CD4-positive, alpha-beta T cell (primary cell): ENCODE results near the gene CADM2. TPM values are rescaled to one million over a fixed set of nuclear protein-coding genes. Genes with fewer than 3 reads are reported as not detected.

Experiments used
- ATAC-seq: fragments of 200-7000 bp; cut with Tn5 transposase; one replicate; pipeline ENCODE4 v1.10.0; 2022; ENCODE audit warnings: mild to moderate bottlenecking; ENCODE audit not compliant: poor library complexity
- CTCF ChIA-PET: fragments of 350-600 bp; sonication (Branson Sonifier 250); formaldehyde crosslinking; loops from one replicate; lab custom pipeline; 2021; ENCODE audit warnings: antibody characterized with exemption, inconsistent platforms; lab: Charles Lee
- POLR2A ChIA-PET: fragments of 350-600 bp; sonication (Branson Sonifier 250); formaldehyde crosslinking; loops from one replicate; lab custom pipeline; 2021; ENCODE audit warnings: antibody characterized with exemption, inconsistent platforms; lab: Charles Lee
- DNase-seq, 14 experiments: peaks; one replicate each; pipeline ENCODE4 v3.0.0-alpha.2; 2013 to 2020; ENCODE audit warnings: mixed read lengths in 2 of 14
- H3K27ac ChIP-seq, 2 donors: one replicate each; pipeline versions ENCODE4 v1.5.1 to v1.7.0; 2013; ENCODE audit warnings: low read length in 2 of 2, low read depth in 1 of 2, mild to moderate bottlenecking in 1 of 2
- H3K27me3 ChIP-seq, 2 experiments: 1 replicate in 1 of 2; 2 replicates in 1 of 2; pipeline versions ENCODE4 v1.6.1 to v1.7.0; 2013; ENCODE audit warnings: low read length in 2 of 2, control low read depth in 1 of 2, mild to moderate bottlenecking in 1 of 2, moderate library complexity in 1 of 2; ENCODE audit not compliant: insufficient read depth in 2 of 2, control insufficient read depth in 1 of 2
- H3K36me3 ChIP-seq: one replicate; pipeline ENCODE4 v1.6.1; 2013; ENCODE audit warnings: low read length, control low read depth; ENCODE audit not compliant: insufficient read depth
- H3K4me1 ChIP-seq: one replicate; pipeline ENCODE4 v1.6.1; 2013; ENCODE audit warnings: low read length, control low read depth; ENCODE audit not compliant: insufficient read depth
- H3K4me3 ChIP-seq: one replicate; pipeline ENCODE4 v1.5.1; 2013; ENCODE audit warnings: mild to moderate bottlenecking, low read length, moderate library complexity
- H3K9me3 ChIP-seq, 2 experiments: 1 replicate in 1 of 2; 2 replicates in 1 of 2; pipeline versions ENCODE4 v1.6.1 to v1.7.0; 2013; ENCODE audit warnings: low read length in 2 of 2, mild to moderate bottlenecking in 2 of 2, control low read depth in 1 of 2, moderate library complexity in 1 of 2; ENCODE audit not compliant: control insufficient read depth in 1 of 2, insufficient read depth in 1 of 2
- H3K27ac Mint-ChIP-seq: one replicate; pipeline ENCODE4 v1.8.0; 2020; ENCODE audit warnings: mixed read lengths
- H3K27me3 Mint-ChIP-seq: one replicate; pipeline ENCODE4 v1.8.0; 2021; ENCODE audit warnings: mixed read lengths
- H3K36me3 Mint-ChIP-seq: one replicate; pipeline ENCODE4 v1.8.0; 2021; ENCODE audit warnings: low read depth, mixed read lengths
- H3K4me1 Mint-ChIP-seq: one replicate; pipeline ENCODE4 v1.8.0; 2021; ENCODE audit warnings: low read depth, mixed read lengths
- H3K4me3 Mint-ChIP-seq: one replicate; pipeline ENCODE4 v1.8.0; 2020; ENCODE audit warnings: mild to moderate bottlenecking, mixed read lengths
- H3K9me3 Mint-ChIP-seq: one replicate; pipeline ENCODE4 v1.8.0; 2020; ENCODE audit warnings: mixed read lengths
- intact Hi-C, 2 experiments: fragments of 100-400 bp; cut with DNase I in 1 of 2; cut with micrococcal nuclease in 1 of 2; formaldehyde crosslinking; loops; one replicate each; pipeline versions ENCODE4 v1.15.1 to v1.9.0; 2023 to 2025; cut with DNase I, micrococcal nuclease
- total RNA-seq, 174 experiments: library from RNA in 2 of 174; stranded (reverse) in 2 of 174; gene quantifications; one replicate each; pipeline ENCODE4 v1.2.3 and lab custom pipeline; 2021 to 2026
- TF ChIP-seq, protein P1 (sequence below): fragments of 200-600 bp; IDR thresholded peaks from one replicate; pipeline ENCODE4 v1.8.0; 2022; ENCODE audit warnings: antibody characterized with exemption, mild to moderate bottlenecking

Gene CADM2
- total RNA-seq, 2 experiments from 2014 or later: 0.03 to 0.11 TPM

GRCh38 chr3:84974347-84974746, 15.6 kb downstream of the CADM2 start:
- no peaks in the 10 kb centered on the region for H3K36me3 ChIP-seq
- DNase-seq: no peak
- H3K27ac ChIP-seq: no peak overlapping the region
- Mint-ChIP-seq H3K4me3 (no peak overlapping the region), H3K36me3 (no peaks in the 10 kb centered on the region), H3K4me1 (no peaks in the 10 kb centered on the region), H3K9me3 (no peaks in the 10 kb centered on the region), H3K27me3 (no peaks in the 10 kb centered on the region), H3K27ac (no peak overlapping the region)
- ChIA-PET CTCF (no interaction called here), POLR2A (no interaction called here)
- intact Hi-C loops: no loop called here
- ATAC-seq: no peak
- TF ChIP-seq, protein P1, sequence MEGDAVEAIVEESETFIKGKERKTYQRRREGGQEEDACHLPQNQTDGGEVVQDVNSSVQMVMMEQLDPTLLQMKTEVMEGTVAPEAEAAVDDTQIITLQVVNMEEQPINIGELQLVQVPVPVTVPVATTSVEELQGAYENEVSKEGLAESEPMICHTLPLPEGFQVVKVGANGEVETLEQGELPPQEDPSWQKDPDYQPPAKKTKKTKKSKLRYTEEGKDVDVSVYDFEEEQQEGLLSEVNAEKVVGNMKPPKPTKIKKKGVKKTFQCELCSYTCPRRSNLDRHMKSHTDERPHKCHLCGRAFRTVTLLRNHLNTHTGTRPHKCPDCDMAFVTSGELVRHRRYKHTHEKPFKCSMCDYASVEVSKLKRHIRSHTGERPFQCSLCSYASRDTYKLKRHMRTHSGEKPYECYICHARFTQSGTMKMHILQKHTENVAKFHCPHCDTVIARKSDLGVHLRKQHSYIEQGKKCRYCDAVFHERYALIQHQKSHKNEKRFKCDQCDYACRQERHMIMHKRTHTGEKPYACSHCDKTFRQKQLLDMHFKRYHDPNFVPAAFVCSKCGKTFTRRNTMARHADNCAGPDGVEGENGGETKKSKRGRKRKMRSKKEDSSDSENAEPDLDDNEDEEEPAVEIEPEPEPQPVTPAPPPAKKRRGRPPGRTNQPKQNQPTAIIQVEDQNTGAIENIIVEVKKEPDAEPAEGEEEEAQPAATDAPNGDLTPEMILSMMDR: no peak
- no peaks in the 10 kb centered on the region for H3K9me3 ChIP-seq
- H3K4me3 ChIP-seq: no peak overlapping the region
- no peaks in the 10 kb centered on the region for H3K27me3 ChIP-seq
- no peaks in the 10 kb centered on the region for H3K4me1 ChIP-seq

DNA sequence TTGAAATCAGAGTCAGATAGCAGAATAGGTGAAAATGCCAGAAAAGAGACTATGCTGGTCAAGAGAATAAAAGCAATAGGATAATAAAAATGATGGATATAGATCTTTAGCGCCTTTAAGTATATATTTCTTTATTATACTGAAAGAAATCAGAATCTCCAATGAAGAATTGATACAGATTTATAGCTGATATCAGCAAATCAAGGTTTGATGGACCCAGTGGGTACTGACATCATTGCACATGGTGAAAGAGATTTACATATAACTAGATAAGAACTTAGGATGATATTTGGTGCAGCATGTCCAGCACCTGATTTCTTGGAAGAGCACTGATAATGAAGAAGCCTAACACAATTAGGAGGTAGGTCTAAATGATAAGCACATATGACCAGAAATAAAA, 18.2 kb downstream of the CADM2 start:
- Mint-ChIP-seq H3K36me3 (no peaks in the 10 kb centered on the region), H3K9me3 (no peaks in the 10 kb centered on the region), H3K27ac (no peak overlapping the region), H3K4me3 (no peak overlapping the region), H3K4me1 (no peaks in the 10 kb centered on the region), H3K27me3 (no peaks in the 10 kb centered on the region)
- no peaks in the 10 kb centered on the region for H3K4me1 ChIP-seq
- H3K36me3 ChIP-seq: no peaks in the 10 kb centered on the region
- TF ChIP-seq, protein P1: no peak
- no peaks in the 10 kb centered on the region for H3K27me3 ChIP-seq
- ChIA-PET CTCF (no interaction called here), POLR2A (no interaction called here)
- intact Hi-C loops: no loop called here
- DNase-seq (no peak), ATAC-seq (no peak)
- no peaks in the 10 kb centered on the region for H3K9me3 ChIP-seq
- no peak overlapping the region for H3K4me3 ChIP-seq
- no peak overlapping the region for H3K27ac ChIP-seq

- H3K27me3 Mint-ChIP-seq: no peaks in the 10 kb centered on the region
- CTCF ChIA-PET: no interaction called here
- TF ChIP-seq, protein P1: no peak
These were observed 20.1 kb downstream of the CADM2 start for GRCh38 chr3:84978843-84979242.

More at GRCh38 chr3:84978843-84979242, 20.1 kb downstream of the CADM2 start:
- DNase-seq: no peak
- Mint-ChIP-seq H3K9me3 (no peaks in the 10 kb centered on the region), H3K36me3 (no peaks in the 10 kb centered on the region), H3K4me3 (no peak overlapping the region), H3K4me1 (no peaks in the 10 kb centered on the region), H3K27ac (no peak overlapping the region)
- ATAC-seq: no peak
- H3K9me3 ChIP-seq: no peaks in the 10 kb centered on the region
- no peak overlapping the region for H3K4me3 ChIP-seq
- no peaks in the 10 kb centered on the region for H3K27me3 ChIP-seq
- no peak overlapping the region for H3K27ac ChIP-seq
- H3K36me3 ChIP-seq: no peaks in the 10 kb centered on the region
- intact Hi-C loops: no loop called here
- POLR2A ChIA-PET: no interaction called here
- H3K4me1 ChIP-seq: no peaks in the 10 kb centered on the region
